K562 (cell line): ENCODE data around the gene SND1. TPM values are rescaled to one million over a fixed set of nuclear protein-coding genes. Genes with fewer than 3 reads are reported as not detected.

Experiments used
- ATAC-seq: fragments of 200-7000 bp; cut with Tn5 transposase; 3 replicates; pipeline ENCODE4 v1.9.1; 2020; ENCODE audit warnings: moderate library complexity
- BruUV-seq: library from RNA; stranded (reverse); fragments of 400-500 nt; replicated peaks from 2 replicates; lab custom pipeline; 2021; lab: Mats Ljungman, UMichigan
- CTCF ChIA-PET: fragments of 300-600 bp; formaldehyde crosslinking; extraction: SDS; loops from one replicate; lab custom pipeline; 2021; ENCODE audit warnings: low intra/inter-chr PET ratio; lab: Yijun Ruan, JAX
- POLR2A ChIA-PET: fragments of 300-600, 350-650 bp; sonication (Branson Sonifier 250); formaldehyde crosslinking; extraction: SDS; loops from one replicate; lab custom pipeline; 2021; ENCODE audit warnings: antibody characterized with exemption, inconsistent platforms; lab: Yijun Ruan, JAX
- DNase-seq, 4 experiments: peaks; one replicate each; pipeline versions ENCODE4 v3.0.0 to v3.0.0-alpha.2; 2011 to 2018; ENCODE audit warnings: low spot score in 3 of 4, mixed read lengths in 3 of 4; ENCODE audit errors: extremely low read depth in 1 of 4
- FAIRE-seq: peaks from 2 replicates; lab custom pipeline; 2011; peaks lifted over from hg19 to GRCh38; lab: Jason Lieb, UNC
- H2AFZ ChIP-seq: 2 replicates; pipeline ENCODE4 v1.6.0; 2011; ENCODE audit warnings: low read depth, low read length, control low read depth, inconsistent platforms
- H3K27ac ChIP-seq: fragments of 200-600 bp; 3 replicates; pipeline ENCODE4 v1.8.0; 2011; ENCODE audit warnings: low read depth, mild to moderate bottlenecking, control low read depth, inconsistent platforms, low read length, moderate library complexity, mixed read lengths; ENCODE audit errors: extremely low read depth
- H3K27me3 ChIP-seq, 2 experiments: fragments of 300-600 bp in 1 of 2; 2 replicates in 1 of 2; 3 replicates in 1 of 2; pipeline versions ENCODE4 v1.6.0 to v1.8.0; 2011; ENCODE audit warnings: inconsistent platforms in 2 of 2, low read length in 2 of 2, mild to moderate bottlenecking in 1 of 2, mixed read lengths in 1 of 2, moderate library complexity in 1 of 2; ENCODE audit not compliant: control insufficient read depth in 2 of 2, insufficient read depth in 2 of 2
- H3K36me3 ChIP-seq: fragments of 300-600 bp; 3 replicates; pipeline ENCODE4 v1.8.0; 2011; ENCODE audit warnings: mild to moderate bottlenecking, low read length, inconsistent platforms; ENCODE audit not compliant: control insufficient read depth, insufficient read depth
- H3K4me1 ChIP-seq, 2 experiments: fragments of 200-600 bp in 1 of 2; replicated peaks in 1 of 2; 2 replicates in 1 of 2; 3 replicates in 1 of 2; pipeline versions ENCODE4 v1.5.1 to v1.8.0; 2011; ENCODE audit warnings: inconsistent platforms in 2 of 2, low read length in 2 of 2, mild to moderate bottlenecking in 1 of 2, mixed read lengths in 1 of 2, moderate library complexity in 1 of 2; ENCODE audit not compliant: control insufficient read depth in 2 of 2, insufficient read depth in 2 of 2
- H3K4me2 ChIP-seq: 2 replicates; pipeline ENCODE4 v1.6.1; 2011; ENCODE audit warnings: low read length, control low read depth, inconsistent platforms, mixed read lengths; ENCODE audit not compliant: insufficient read depth
- H3K4me3 ChIP-seq: fragments of 200-600 bp; sonication (generic), shearing (Covaris generic); 2 replicates; pipeline ENCODE4 v1.5.1; 2016; ENCODE audit warnings: control low read depth, inconsistent platforms
- H3K79me2 ChIP-seq: fragments of 200-600 bp; 3 replicates; pipeline ENCODE4 v1.8.0; 2011; ENCODE audit warnings: low read length, inconsistent platforms; ENCODE audit not compliant: control insufficient read depth, insufficient read depth
- H3K9ac ChIP-seq, 2 experiments: 2 replicates each; pipeline versions ENCODE4 v1.6.0 to v1.6.1; 2011; ENCODE audit warnings: low read depth in 2 of 2, low read length in 2 of 2, control low read depth in 1 of 2, inconsistent platforms in 1 of 2, mild to moderate bottlenecking in 1 of 2, mixed read lengths in 1 of 2; ENCODE audit not compliant: insufficient read depth in 1 of 2
- H3K9me1 ChIP-seq: one replicate; pipeline ENCODE4 v1.6.0; 2011; ENCODE audit warnings: inconsistent platforms, mild to moderate bottlenecking, low read length, moderate library complexity; ENCODE audit not compliant: control insufficient read depth, insufficient read depth
- H3K9me3 ChIP-seq: replicated peaks from 2 replicates; pipeline ENCODE4 v1.5.1; 2011; ENCODE audit warnings: low read depth, low read length, inconsistent platforms; ENCODE audit not compliant: control insufficient read depth, insufficient read depth
- H4K20me1 ChIP-seq: replicated peaks from 2 replicates; pipeline ENCODE4 v1.6.1; 2011; ENCODE audit warnings: low read length, inconsistent platforms, mixed read lengths; ENCODE audit not compliant: control insufficient read depth, insufficient read depth
- BMI1 ChIP-seq: fragments of 150-350 bp; IDR thresholded peaks from 2 replicates; pipeline ENCODE4 v1.6.1; 2014; ENCODE audit warnings: low read length
- EP400 ChIP-seq: fragments of 450-650 bp; IDR thresholded peaks from 2 replicates; pipeline ENCODE4 v1.6.1; 2017; ENCODE audit warnings: antibody characterized with exemption, mild to moderate bottlenecking, moderate library complexity
- FOSL1 ChIP-seq: fragments of 200-800 bp; sonication (Bioruptor generic); conservative IDR thresholded peaks from 2 replicates; pipeline ENCODE4 v1.6.1; 2016; ENCODE audit warnings: missing genetic modification characterization, missing compliant biosample characterization
- HCFC1 ChIP-seq: IDR thresholded peaks from 2 replicates; pipeline ENCODE4 v1.6.1; 2012; ENCODE audit warnings: low read depth, low read length, improper control_type of control experiment
- MBD1 ChIP-seq: fragments of 250-450 bp; sonication (Bioruptor Pico); IDR thresholded peaks from 2 replicates; pipeline ENCODE4 v1.8.0; 2022; ENCODE audit warnings: inconsistent platforms
- PYGO2 ChIP-seq: fragments of 450-650 bp; IDR thresholded peaks from 2 replicates; pipeline ENCODE4 v1.6.1; 2016; ENCODE audit warnings: mild to moderate bottlenecking, missing genetic modification characterization, moderate library complexity, missing compliant biosample characterization
- ZBTB9 ChIP-seq: fragments of 450-650 bp; formaldehyde crosslinking; IDR thresholded peaks from 2 replicates; pipeline ENCODE4 v1.4.0; 2020; ENCODE audit warnings: mild to moderate bottlenecking, moderate library complexity
- WGBS: fragments of 100-300 bp; shearing (Covaris generic); methylation state at CpG from one replicate; pipeline ENCODE4 v1.1.6; 2016; ENCODE audit warnings: low coverage, mixed read lengths; ENCODE audit not compliant: insufficient coverage; ENCODE audit errors: missing lambda C conversion rate; 5-methylcytosine and 5-hydroxymethylcytosine counted together
- in situ Hi-C: fragments of 300-500 bp; cut with MboI; formaldehyde crosslinking; loops from 4 replicates; pipeline ENCODE4 v1.15.0; 2018; ENCODE audit warnings: inconsistent platforms, mixed read lengths
- intact Hi-C: fragments of 100-400 bp; cut with micrococcal nuclease; formaldehyde crosslinking; loops from 2 replicates; pipeline ENCODE4 v1.14.2; 2022
- polyA plus RNA-seq, 8 experiments: library from polyadenylated mRNA; depleted of rRNA in 4 of 8; stranded (reverse) in 5 of 8; unstranded in 3 of 8; fragments of >200 nt; fragmentation: Nextera tagmentation in 2 of 8; fragmentation: Illumina TruSeq in 1 of 8; extraction: Ambion mirVana in 2 of 8; extraction: Trizol in 1 of 8; gene quantifications; 2 replicates each; pipeline versions ENCODE4 v1.2.1 to v1.2.3, GENCODE V29; 2011 to 2014; ENCODE audit warnings: inconsistent platforms in 1 of 8, missing spikeins in 1 of 8
- total RNA-seq, 7 experiments: library from RNA; depleted of rRNA in 6 of 7; stranded (reverse); fragments of >200 nt in 6 of 7; fragmentation: Illumina TruSeq in 2 of 7; extraction: Trizol in 2 of 7; gene quantifications; 2 replicates each; pipeline versions ENCODE4 v1.2.1 to v1.2.3, GENCODE V29; 2011 to 2021; ENCODE audit warnings: low replicate concordance in 1 of 7

SND1 gene
- total and polyA plus RNA-seq, 9 of the 15 experiments (the other 6 are each of a cell fraction or from before 2014, with no cell fraction given) = 46.5 to 307 (median 191) TPM

DNA sequence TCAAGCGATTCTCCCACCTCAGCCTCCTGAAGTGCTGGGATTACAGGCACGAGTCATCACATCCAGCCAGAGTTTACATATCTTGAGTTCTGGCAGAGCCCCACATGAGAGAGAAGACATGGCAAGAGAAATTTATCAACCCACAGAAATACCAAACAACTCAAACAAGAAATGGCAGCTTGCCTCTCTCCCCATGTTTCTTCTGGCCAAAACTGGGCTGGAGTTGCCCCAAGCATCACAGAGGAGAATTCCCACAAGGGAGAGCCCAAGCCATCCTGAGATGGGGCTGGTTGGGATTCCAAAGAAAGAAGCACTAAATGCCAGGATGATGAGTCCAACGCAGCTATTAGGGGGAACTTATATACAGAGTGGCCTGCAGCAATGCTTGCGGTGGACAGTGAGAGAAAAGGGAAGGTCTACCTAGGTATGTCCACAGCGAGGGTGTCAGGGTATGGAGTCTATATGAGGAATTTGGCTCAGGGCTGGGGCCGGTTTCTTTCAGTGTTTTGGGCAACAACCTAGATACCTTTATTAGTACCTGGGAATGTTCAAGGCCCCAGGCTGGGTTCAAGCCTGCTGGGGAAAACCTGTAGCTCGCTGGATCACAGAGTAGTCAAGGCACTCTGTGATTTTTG, 19.6 kb upstream of the SND1 start:
- Histone ChIP-seq H3K9ac (no peak overlapping the region), H3K4me3 (no peak overlapping the region), H3K4me1 (no peaks in the 10 kb centered on the region), H3K36me3 (no peaks in the 10 kb centered on the region), H3K27me3 (peaks cover 16 to 25% of the 10 kb centered on the region in 2 experiments), H3K9me1 (no peaks in the 10 kb centered on the region), H3K9me3 (no peaks in the 10 kb centered on the region), H3K79me2 (no peaks in the 10 kb centered on the region), H4K20me1 (no peaks in the 10 kb centered on the region), H3K4me2 (no peak overlapping the region), H2AFZ (peak overlapping the region; percentile 14), H3K27ac (no peak overlapping the region)
- CTCF ChIA-PET = no interaction called here
- TF ChIP-seq HCFC1 (no peak), MBD1 (CRISPR knock-in tag) (no peak), ZBTB9 (CRISPR knock-in tag) (no peak), EP400 (no peak), BMI1 (no peak), FOSL1 (tag) (no peak), PYGO2 (tag) (no peak)
- intact Hi-C loops = no loop called here
- ATAC-seq (peak; percentile 13; the same call in 1 of the 3 replicates), DNase-seq (no peak), FAIRE-seq (no peak)
- in situ Hi-C loops = no loop called here
- WGBS = 3% methylated on average over 7 of the region's 7 CpGs
- no TSS peak for BruUV-seq
- POLR2A ChIA-PET = interaction anchor here (2.4 kb wide), 1 partner anchor 19 kb away, joined by 8 read pairs; the partner anchor contains the start of gene SND1
